Ishikawa (cell line): ENCODE data around the gene TPP1.

Experiments
- CEBPB ChIP-seq: IDR thresholded peaks from 2 replicates; pipeline ENCODE4 v1.6.1; 2012
- CREB1 ChIP-seq: IDR thresholded peaks from 2 replicates; pipeline ENCODE4 v1.6.1; 2012; ENCODE audit warnings: low read depth
- RAD21 ChIP-seq: IDR thresholded peaks from 2 replicates; pipeline ENCODE4 v1.6.1; 2012; ENCODE audit warnings: low read depth
- REST ChIP-seq: IDR thresholded peaks from 2 replicates; pipeline ENCODE4 v1.6.1; 2012; ENCODE audit warnings: low read depth, mild to moderate bottlenecking
- TAF1 ChIP-seq: IDR thresholded peaks from 2 replicates; pipeline ENCODE4 v1.6.1; 2012; ENCODE audit warnings: low read depth, mild to moderate bottlenecking
- TCF12 ChIP-seq: IDR thresholded peaks from 2 replicates; pipeline ENCODE4 v1.6.1; 2012; ENCODE audit warnings: low read depth

GRCh38 chr11:6646918-6647679 is 27.9 kb upstream of the TPP1 start:
- TF ChIP-seq TAF1: no peak
- TF ChIP-seq REST: no peak
- no peak for TF ChIP-seq RAD21
- no peak for TF ChIP-seq CEBPB
- TF ChIP-seq TCF12: no peak
- no peak for TF ChIP-seq CREB1
